GM18870 (cell line): ENCODE results near the gene PPP2R2C.

Experiments
- ATAC-seq: cut with Tn5 transposase; IDR thresholded peaks from one replicate; pipeline ENCODE4 v1.9.1; 2021; ENCODE audit warnings: moderate library complexity; ENCODE audit not compliant: unreplicated experiment

The PPP2R2C gene

GRCh38 chr4:6319530-6320150, 152.8 kb downstream of the PPP2R2C start:
- ATAC-seq: no peak

GRCh38 chr4:6318206-6318605, 154.2 kb downstream of the PPP2R2C start:
- ATAC-seq: no peak

- ATAC-seq: no peak
These were observed 155.9 kb downstream of the PPP2R2C start for GRCh38 chr4:6316461-6317003.

GRCh38 chr4:6313216-6313615, 159.2 kb downstream of the PPP2R2C start:
- no peak for ATAC-seq

- ATAC-seq: no peak
These were observed 162.6 kb downstream of the PPP2R2C start for GRCh38 chr4:6309777-6310176.

GRCh38 chr4:6308899-6309643, 163.3 kb downstream of the PPP2R2C start:
- no peak for ATAC-seq

- ATAC-seq: no peak
These were observed 164.5 kb downstream of the PPP2R2C start for GRCh38 chr4:6307891-6308290.

GRCh38 chr4:6307230-6307629, 165.2 kb downstream of the PPP2R2C start:
- ATAC-seq: no peak

GRCh38 chr4:6306299-6306698, 166.1 kb downstream of the PPP2R2C start:
- no peak for ATAC-seq

GRCh38 chr4:6303943-6304342, 168.5 kb downstream of the PPP2R2C start:
- ATAC-seq: no peak

- ATAC-seq: no peak
These were observed 169.5 kb downstream of the PPP2R2C start for GRCh38 chr4:6302869-6303268.

- ATAC-seq: no peak
These were observed 170.5 kb downstream of the PPP2R2C start for GRCh38 chr4:6301732-6302442.

- ATAC-seq: no peak
These were observed 171.2 kb downstream of the PPP2R2C start for GRCh38 chr4:6301051-6301731.

GRCh38 chr4:6300359-6300758, 172.1 kb downstream of the PPP2R2C start:
- no peak for ATAC-seq

- no peak for ATAC-seq
These were observed 172.5 kb downstream of the PPP2R2C start for GRCh38 chr4:6299875-6300274.

GRCh38 chr4:6298852-6299251, 173.6 kb downstream of the PPP2R2C start:
- ATAC-seq: no peak

GRCh38 chr4:6298035-6298434, 174.4 kb downstream of the PPP2R2C start:
- no peak for ATAC-seq

GRCh38 chr4:6297266-6297815, 175.1 kb downstream of the PPP2R2C start:
- no peak for ATAC-seq

- ATAC-seq: no peak
These were observed 176.4 kb downstream of the PPP2R2C start for GRCh38 chr4:6296026-6296425.

- no peak for ATAC-seq
These were observed 176.9 kb downstream of the PPP2R2C start for GRCh38 chr4:6295495-6295894.
